OCI-LY7 (cell line): ENCODE measurements around the gene RUFY2. TPM values are rescaled to one million over a fixed set of nuclear protein-coding genes. Genes with fewer than 3 reads are reported as not detected.
A peak's percentile ranks its signal among the peaks of the same experiment; 100 is the strongest.

ENCODE experiments used
- BruUV-seq: library from RNA; stranded (reverse); fragments of 400-500 nt; replicated peaks from 2 replicates; lab custom pipeline; 2021; lab: Mats Ljungman, UMichigan
- CTCF ChIA-PET: fragments of 300-600 bp; sonication (Branson Sonifier 250); formaldehyde crosslinking; loops from one replicate; lab custom pipeline; 2022; ENCODE audit warnings: antibody characterized with exemption; ENCODE audit not compliant: unreplicated experiment; lab: Charles Lee
- POLR2A ChIA-PET: fragments of 300-600 bp; sonication (Branson Sonifier 250); formaldehyde crosslinking; loops from one replicate; lab custom pipeline; 2022; ENCODE audit warnings: antibody characterized with exemption; lab: Charles Lee
- DNase-seq: peaks from one replicate; pipeline ENCODE4 v3.0.0-alpha.2; 2015; ENCODE audit warnings: low spot score
- H2AFZ ChIP-seq: fragments of 200-600 bp; sonication (generic), shearing (Covaris generic); 2 replicates; pipeline ENCODE4 v1.6.1; 2014; ENCODE audit warnings: mild to moderate bottlenecking, antibody characterized with exemption, low read length, moderate library complexity
- H3K27ac ChIP-seq: fragments of 200-600 bp; sonication (generic); 2 replicates; pipeline ENCODE4 v1.5.1; 2014; ENCODE audit warnings: mixed run types, low read depth, mild to moderate bottlenecking, moderate library complexity, low read length, inconsistent platforms; ENCODE audit not compliant: poor library complexity, severe bottlenecking
- H3K36me3 ChIP-seq: fragments of 200-600 bp; sonication (generic); 2 replicates; pipeline ENCODE4 v1.6.1; 2014; ENCODE audit warnings: mild to moderate bottlenecking, antibody characterized with exemption, low read length, moderate library complexity, mixed read lengths; ENCODE audit not compliant: insufficient read depth
- H3K4me1 ChIP-seq: fragments of 200-600 bp; sonication (generic); 2 replicates; pipeline ENCODE4 v1.5.1; 2014; ENCODE audit warnings: mild to moderate bottlenecking, low read length; ENCODE audit not compliant: insufficient read depth, poor library complexity, severe bottlenecking
- H3K4me2 ChIP-seq: fragments of 200-600 bp; sonication (generic); 2 replicates; pipeline ENCODE4 v1.6.1; 2014; ENCODE audit warnings: mild to moderate bottlenecking, low read length
- H3K4me3 ChIP-seq: fragments of 200-600 bp; sonication (generic); 2 replicates; pipeline ENCODE4 v1.5.1; 2014; ENCODE audit warnings: mild to moderate bottlenecking, low read depth, low read length; ENCODE audit not compliant: poor library complexity, severe bottlenecking
- H3K79me2 ChIP-seq: fragments of 200-600 bp; sonication (generic); 2 replicates; pipeline ENCODE4 v1.6.1; 2016; ENCODE audit warnings: low read depth, mild to moderate bottlenecking, low read length, moderate library complexity, mixed read lengths; ENCODE audit not compliant: insufficient read depth
- H3K9me2 ChIP-seq: fragments of 200-600 bp; sonication (generic); 2 replicates; pipeline ENCODE4 v1.6.1; 2016; ENCODE audit warnings: mild to moderate bottlenecking, low read length, mixed read lengths; ENCODE audit not compliant: insufficient read depth
- H3K9me3 ChIP-seq: fragments of 200-600 bp; sonication (generic); 2 replicates; pipeline ENCODE4 v1.6.1; 2014; ENCODE audit warnings: mild to moderate bottlenecking, mixed run types, low read length, mixed read lengths
- H4K20me1 ChIP-seq: fragments of 200-600 bp; sonication (generic); 2 replicates; pipeline ENCODE4 v1.6.1; 2014; ENCODE audit warnings: mild to moderate bottlenecking, antibody characterized with exemption, low read length, moderate library complexity, mixed read lengths; ENCODE audit not compliant: insufficient read depth
- EZH2phosphoT487 ChIP-seq: fragments of 200-600 bp; sonication (generic); IDR thresholded peaks from 2 replicates; pipeline ENCODE4 v1.6.1; 2018; ENCODE audit warnings: low read depth, borderline replicate concordance, mild to moderate bottlenecking, mixed run types, antibody characterized with exemption, low read length, moderate library complexity, mixed read lengths
- intact Hi-C: fragments of 100-400 bp; cut with micrococcal nuclease; formaldehyde crosslinking; loops from one replicate; pipeline ENCODE4 v1.10.0; 2022; ENCODE audit not compliant: unreplicated experiment
- total RNA-seq, 2 experiments: library from RNA; depleted of rRNA in 1 of 2; stranded (reverse); fragments of >200 nt in 1 of 2; shearing (Covaris generic) in 1 of 2; gene quantifications; 2 replicates each; pipeline ENCODE4 v1.2.3, GENCODE V29; 2014 to 2022
- TF ChIP-seq, protein P1 (sequence below): fragments of 200-600 bp; sonication (generic); conservative IDR thresholded peaks from 2 replicates; pipeline ENCODE4 v1.5.1; 2014; ENCODE audit warnings: mild to moderate bottlenecking, antibody characterized with exemption, low read length, moderate library complexity, mixed read lengths

Gene RUFY2
- total RNA-seq, 2 experiments from 2014 or later, result 16.3 to 17.4 TPM

DNA sequence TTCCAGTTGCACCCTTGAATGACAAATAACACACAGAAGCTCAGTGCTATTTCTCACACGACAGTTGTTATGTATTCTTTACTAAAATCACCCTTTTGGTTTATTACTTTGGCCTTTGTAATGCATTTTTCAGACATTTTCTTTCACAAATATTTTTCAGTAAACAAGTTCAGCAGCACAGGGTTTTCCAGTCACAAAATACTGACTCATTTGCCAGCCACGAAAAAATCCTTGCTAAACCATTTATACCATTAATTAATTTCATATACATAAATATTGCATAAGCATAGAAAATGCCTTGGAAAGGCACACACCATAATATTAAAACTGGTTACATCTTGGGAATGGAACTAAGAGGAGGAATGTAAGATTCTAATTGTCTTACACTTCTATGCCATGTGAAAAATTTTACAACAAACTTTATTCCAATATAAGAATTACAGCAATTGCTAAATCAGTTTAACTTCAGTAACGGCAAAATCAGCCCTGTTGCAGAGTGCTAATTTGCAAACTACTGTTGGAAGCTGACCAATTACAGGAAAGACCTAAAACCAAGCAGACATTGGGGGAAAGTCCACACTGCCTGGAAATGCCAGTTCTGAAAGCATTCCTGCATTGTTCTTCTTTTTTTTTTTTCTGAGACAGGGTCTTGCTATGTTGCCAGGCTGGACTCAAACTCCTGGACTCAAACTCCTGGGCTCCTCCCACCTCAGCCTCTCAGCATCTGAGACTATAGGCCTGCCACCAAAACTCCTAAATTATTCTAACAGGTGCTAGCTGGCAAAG is 42.8 kb downstream of the RUFY2 start:
- no peak overlapping the region for H3K4me3 ChIP-seq
- TF ChIP-seq EZH2phosphoT487, result no peak
- TF ChIP-seq, protein P1, sequence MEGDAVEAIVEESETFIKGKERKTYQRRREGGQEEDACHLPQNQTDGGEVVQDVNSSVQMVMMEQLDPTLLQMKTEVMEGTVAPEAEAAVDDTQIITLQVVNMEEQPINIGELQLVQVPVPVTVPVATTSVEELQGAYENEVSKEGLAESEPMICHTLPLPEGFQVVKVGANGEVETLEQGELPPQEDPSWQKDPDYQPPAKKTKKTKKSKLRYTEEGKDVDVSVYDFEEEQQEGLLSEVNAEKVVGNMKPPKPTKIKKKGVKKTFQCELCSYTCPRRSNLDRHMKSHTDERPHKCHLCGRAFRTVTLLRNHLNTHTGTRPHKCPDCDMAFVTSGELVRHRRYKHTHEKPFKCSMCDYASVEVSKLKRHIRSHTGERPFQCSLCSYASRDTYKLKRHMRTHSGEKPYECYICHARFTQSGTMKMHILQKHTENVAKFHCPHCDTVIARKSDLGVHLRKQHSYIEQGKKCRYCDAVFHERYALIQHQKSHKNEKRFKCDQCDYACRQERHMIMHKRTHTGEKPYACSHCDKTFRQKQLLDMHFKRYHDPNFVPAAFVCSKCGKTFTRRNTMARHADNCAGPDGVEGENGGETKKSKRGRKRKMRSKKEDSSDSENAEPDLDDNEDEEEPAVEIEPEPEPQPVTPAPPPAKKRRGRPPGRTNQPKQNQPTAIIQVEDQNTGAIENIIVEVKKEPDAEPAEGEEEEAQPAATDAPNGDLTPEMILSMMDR, result no peak
- H3K9me3 ChIP-seq, result no peaks in the 10 kb centered on the region
- intact Hi-C loops, result no loop called here
- POLR2A ChIA-PET, result interaction anchor here (0.6 to 2.7 kb wide), 3 partner anchors 10 to 449 kb away, joined by 3 to 11 read pairs (median 3); no protein-coding TSS in a partner anchor
- DNase-seq, result no peak
- no peaks in the 10 kb centered on the region for H3K79me2 ChIP-seq
- no peaks in the 10 kb centered on the region for H3K9me2 ChIP-seq
- H3K36me3 ChIP-seq, result peaks cover 5% of the 10 kb centered on the region
- no TSS peak for BruUV-seq
- H3K27ac ChIP-seq, result no peak overlapping the region
- no peaks in the 10 kb centered on the region for H4K20me1 ChIP-seq
- CTCF ChIA-PET, result no interaction called here
- no peak overlapping the region for H3K4me2 ChIP-seq
- H2AFZ ChIP-seq, result no peak overlapping the region
- peaks cover 12% of the 10 kb centered on the region for H3K4me1 ChIP-seq

DNA sequence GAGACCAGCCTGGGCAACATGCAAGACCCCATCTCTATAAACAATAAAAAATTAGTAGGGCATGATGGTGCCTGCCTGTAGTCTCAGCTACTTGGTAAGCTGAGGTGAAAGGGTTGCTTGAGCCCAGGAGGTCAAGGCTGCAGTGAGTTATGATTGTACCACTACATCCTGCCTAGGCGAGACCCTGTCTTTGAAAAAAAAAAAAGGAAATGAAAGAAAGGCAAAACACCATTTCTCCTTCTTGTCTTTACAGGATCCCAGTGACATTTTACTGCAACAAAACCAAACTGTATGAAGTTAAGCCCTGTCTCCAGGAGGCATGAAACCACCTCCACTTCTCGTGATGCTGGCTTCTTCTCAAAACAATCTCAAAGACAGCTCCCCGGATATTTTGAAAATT is 44.5 kb downstream of the RUFY2 start:
- DNase-seq, result peak; percentile 52
- Histone ChIP-seq H3K79me2 (no peaks in the 10 kb centered on the region), H4K20me1 (no peaks in the 10 kb centered on the region), H3K9me2 (no peaks in the 10 kb centered on the region), H3K27ac (peak overlapping the region; percentile 21), H3K4me1 (peaks cover 12% of the 10 kb centered on the region), H2AFZ (no peak overlapping the region), H3K9me3 (no peaks in the 10 kb centered on the region), H3K36me3 (peaks cover 5% of the 10 kb centered on the region), H3K4me2 (peak overlapping the region; percentile 14; the same call in 1 of the 2 replicates), H3K4me3 (no peak overlapping the region)
- POLR2A ChIA-PET, result interaction anchor here (0.6 to 2.7 kb wide), 4 partner anchors 11 to 122 kb away, joined by 3 to 11 read pairs (median 4); no protein-coding TSS in a partner anchor
- TF ChIP-seq, protein P1, result no peak
- TF ChIP-seq EZH2phosphoT487, result no peak
- CTCF ChIA-PET, result no interaction called here
- BruUV-seq, result no TSS peak
- intact Hi-C loops, result no loop called here

DNA sequence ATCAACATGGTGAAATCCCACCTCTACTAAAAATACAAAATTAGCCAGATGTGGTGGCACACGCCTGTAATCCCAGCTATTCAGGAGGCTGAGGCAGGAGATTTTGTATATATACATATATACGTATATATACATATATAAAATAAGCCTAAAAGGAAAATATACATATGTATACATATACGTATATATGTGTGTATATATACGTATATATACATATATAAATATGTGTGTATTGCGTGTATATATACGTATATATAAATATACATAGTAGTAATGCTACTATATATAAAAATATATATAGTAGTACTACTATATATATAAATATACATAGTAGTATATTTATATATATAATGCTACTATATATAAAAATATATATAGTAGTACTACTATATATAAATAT is 47.9 kb downstream of the RUFY2 start:
- Histone ChIP-seq H4K20me1 (no peaks in the 10 kb centered on the region), H2AFZ (no peak overlapping the region), H3K4me3 (no peak overlapping the region), H3K9me3 (no peaks in the 10 kb centered on the region), H3K79me2 (no peaks in the 10 kb centered on the region), H3K4me1 (peaks cover 12% of the 10 kb centered on the region), H3K27ac (no peak overlapping the region), H3K36me3 (peaks cover 9% of the 10 kb centered on the region), H3K4me2 (no peak overlapping the region), H3K9me2 (no peaks in the 10 kb centered on the region)
- intact Hi-C loops, result no loop called here
- POLR2A ChIA-PET, result interaction anchor here (0.5 kb wide), 1 partner anchor 729 kb away, joined by 3 read pairs; no protein-coding TSS in a partner anchor
- CTCF ChIA-PET, result no interaction called here
- DNase-seq, result no peak
- BruUV-seq, result no TSS peak
- TF ChIP-seq EZH2phosphoT487, result no peak
- TF ChIP-seq, protein P1, result no peak
